NK-92 (cell line): Measurements from ENCODE around the gene CHST11.
"Not testable (repeated sequence)": the region's sequence is repeated elsewhere in the genome, so short reads cannot be mapped to it uniquely, and the experiment has no call there.

Source experiments
- DNase-seq: peaks from one replicate; lab custom pipeline; 2025; ENCODE audit not compliant: unreplicated experiment; lab: John Stamatoyannopoulos, UW

Gene CHST11

DNA sequence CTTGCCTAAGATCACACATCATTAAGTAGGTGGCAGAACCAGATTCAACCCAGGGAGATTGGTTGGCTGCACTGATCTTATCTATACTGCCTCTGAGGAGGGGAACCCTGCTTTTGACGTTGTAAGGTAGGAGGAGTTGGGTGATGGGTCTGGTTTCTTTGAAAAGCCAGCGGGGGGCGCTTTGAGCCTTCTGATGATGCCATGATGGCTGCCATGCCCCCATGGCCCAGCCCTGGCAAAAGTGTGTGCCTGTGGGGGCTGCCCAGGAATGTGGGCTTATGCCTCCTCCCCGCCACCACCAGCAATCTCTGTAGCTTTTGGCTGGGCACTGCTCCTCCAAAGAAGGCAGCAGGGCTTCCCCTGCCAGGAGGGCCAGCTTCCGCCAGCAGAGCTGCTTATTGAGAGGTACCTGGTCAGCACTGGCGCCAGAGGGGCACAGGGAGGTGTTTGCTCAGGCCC is 277.0 kb downstream of the CHST11 start:
- DNase-seq = no peak

DNA sequence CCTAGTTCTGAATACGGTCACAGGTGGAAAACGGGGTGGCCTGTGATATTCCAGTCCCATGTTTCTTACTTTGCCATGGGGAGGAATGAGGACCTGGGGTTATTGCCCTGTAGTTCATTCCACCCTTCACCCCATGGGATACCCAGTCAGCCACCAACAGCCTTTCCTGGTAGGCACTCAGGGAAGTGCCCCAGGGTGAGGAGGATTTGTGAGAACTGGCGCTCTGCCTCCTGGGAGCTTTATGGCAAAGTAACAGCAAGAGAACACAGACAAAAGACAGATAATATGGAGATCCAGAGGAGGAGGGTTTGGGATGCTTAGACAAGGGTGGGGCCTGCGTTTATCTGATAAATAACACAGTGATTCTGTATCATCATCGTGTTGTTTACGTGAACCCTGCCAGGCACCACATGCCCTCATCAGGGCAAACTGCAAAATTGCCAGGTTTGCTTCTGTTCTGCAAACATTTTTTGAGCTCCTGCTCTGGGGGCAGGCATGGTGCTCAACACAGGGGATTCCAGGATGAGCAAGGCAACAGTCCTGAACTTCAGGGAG is 277.9 kb downstream of the CHST11 start:
- no peak for DNase-seq

DNA sequence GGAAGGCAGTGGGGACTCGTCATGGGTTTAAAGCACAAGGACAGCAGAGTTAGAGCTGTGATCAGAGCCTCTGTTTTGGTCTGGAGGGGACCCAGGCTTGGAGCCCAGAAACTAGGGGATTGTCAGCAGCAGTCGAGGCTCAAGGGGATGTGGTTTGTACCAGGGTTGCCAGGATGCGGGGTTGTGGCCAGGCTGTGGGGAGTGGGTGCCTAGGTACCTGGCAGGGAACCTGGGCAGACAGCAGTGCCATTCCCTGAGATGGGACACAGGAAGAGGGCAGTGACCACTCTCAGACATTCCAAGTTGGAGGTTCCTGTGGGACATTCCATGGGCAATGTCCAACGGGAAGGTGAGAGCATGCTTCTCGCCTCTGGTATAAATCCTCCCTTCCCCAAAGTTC is 279.1 kb downstream of the CHST11 start:
- DNase-seq = no peak

DNA sequence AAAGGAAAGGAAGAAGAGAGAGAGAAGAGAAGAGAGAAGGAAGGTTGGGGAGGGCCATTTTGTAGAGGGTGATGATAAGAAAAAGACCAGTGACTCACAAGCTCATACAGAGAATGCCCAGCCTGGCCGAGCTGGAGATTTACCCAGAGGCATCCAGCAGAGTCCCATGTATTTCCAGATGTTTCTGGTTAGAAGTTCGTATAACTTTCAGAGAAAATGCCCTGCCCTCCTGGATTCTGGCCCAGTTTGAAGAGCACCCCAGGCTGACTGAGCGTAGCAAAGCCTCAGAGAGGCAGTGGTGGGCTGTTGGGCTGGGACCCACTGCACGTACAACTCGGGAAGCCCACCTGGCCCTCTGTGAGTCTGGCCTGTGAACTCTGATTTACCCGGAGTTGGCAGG is 279.6 kb downstream of the CHST11 start:
- no peak for DNase-seq

DNA sequence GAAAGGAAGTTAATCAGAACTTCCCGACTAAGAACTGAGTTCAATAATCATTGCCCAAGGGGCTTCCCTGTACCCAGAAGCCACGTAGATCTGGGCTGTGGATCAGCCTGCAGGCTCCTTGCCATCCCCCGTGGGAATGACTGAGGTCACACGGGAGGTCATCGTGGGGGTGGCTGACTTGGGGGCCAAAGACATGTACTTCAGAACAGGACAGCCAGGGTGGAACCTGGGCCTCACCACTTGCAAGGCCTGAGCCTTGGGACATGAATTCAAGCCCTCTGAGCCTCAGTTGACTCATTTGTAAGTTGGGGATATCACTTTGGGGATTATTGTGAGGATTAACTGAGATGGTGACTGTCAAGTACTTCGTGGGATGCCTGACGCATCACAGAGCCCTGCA is 280.4 kb downstream of the CHST11 start:
- DNase-seq = no peak

DNA sequence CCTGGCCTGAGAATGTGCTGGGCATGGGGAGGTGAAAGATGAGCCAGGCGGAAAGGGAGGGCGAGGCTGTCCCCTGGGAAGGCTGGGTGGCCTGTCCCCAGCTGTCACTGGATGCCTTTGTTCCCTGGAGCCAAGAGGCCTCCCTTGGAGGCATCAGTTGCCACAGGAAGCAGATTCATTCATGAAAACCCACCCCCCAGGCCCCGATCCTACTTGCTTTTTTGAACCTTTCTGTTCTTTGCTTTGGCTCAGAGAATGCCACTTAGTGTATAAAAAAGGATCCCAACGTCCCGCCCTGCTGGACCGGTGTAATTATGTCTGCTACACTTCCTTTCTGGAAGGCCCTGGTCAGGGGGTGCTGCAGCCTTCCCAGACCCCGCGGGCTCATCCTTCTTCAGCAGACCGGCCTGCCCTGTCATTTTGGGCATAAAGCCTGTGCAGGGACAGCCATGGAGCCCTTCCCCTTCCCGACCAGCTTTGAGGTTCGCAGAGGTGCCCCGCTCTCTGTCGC is 281.1 kb downstream of the CHST11 start:
- DNase-seq = no peak

DNA sequence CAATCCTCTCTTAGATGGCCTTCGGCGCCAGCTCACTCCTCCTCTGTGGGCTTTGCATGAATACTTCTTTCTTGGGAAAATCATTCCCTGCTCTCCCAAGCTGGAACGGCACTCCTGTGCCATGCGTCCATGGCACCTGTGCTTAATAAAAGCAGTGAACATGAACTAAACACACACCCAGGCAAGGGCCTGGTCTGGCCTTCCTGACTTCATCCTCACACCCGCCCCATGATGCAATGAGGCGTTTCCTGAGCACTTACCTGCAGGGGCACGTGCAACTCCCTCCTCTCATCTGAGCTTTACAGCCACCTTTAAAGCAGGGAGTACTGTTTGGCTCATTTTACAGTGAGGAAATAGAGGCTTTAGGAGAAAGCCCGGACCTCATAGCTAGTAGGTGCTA is 281.6 kb downstream of the CHST11 start:
- no peak for DNase-seq

DNA sequence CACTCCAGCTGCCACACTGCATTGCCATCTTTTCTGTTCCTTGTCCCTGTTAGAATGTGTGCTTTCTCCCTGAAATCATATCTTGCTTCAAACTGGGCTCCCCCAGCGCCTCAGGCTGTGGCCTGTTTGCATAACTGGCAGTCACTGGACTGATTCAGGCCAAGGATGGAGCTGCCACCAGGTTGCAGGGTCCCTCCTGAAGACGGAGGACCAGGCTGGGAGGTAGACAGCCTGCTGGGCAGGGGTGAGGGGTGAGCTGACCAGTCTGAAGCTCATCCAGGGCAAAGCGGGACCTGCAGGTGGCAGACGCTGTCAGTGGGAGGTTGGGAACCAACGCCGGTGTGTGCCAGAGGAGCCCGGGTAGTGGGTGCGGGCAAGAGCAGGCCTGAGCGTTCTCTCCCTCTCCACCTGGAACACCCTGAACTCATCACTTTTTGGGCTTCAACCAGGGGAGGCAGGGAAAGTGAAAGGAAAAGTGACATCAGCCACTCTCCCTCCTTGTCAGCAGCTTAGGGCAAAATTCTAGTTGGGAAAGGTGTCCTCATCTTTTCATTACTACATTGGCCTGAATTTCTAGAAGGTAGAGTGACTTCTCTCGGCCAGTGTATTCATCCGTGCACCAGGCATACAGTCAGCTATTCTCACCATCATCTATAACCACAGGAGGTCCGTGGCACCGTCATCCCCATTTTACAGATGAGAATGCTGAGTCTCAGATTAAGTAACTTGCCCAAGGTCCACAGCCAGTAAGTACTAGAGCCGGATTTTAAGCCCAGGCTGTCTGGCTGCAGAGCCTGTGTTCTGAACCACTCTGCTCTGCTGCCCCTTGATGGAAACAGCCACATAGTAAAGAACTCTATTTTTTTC is 282.3 kb downstream of the CHST11 start:
- no peak for DNase-seq

DNA sequence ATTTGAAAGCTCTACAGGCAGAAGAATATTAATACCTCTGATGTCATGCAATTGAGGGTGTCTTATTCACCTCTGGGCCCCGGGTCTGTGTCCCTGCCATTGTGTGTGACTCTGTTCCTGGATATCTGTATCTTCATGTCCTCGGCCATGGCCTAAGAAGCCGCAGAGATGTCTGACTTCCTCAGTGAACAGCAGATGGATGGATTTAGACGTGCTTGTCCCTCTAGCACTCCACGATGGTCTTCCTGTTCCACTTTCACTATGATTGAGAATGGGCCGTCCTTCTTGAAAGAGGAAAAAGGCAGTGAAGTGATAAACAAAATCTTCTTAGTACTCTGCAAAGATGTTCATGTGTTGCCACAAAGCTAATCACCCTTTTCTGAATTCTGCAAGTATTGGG is 283.9 kb downstream of the CHST11 start:
- no peak for DNase-seq

DNA sequence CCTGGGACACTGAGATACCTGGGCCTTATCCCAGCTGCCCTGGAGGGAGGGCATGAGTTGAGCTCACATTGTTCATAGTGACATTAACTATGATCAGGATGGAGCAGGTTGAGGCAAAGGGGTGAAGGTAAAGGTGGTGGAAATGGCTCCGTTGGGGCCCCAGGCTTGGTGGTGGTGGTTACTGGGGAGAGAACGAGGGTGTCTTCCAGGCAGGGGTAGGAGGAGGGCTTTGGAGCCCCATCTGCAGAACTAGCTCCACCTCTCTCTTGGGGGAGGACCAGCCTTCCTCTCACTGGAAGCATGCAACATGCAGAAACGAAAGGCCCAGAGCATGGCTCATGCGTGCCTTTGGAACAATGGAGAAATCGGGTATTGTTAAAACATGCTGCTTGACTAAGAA is 284.3 kb downstream of the CHST11 start:
- DNase-seq = no peak

DNA sequence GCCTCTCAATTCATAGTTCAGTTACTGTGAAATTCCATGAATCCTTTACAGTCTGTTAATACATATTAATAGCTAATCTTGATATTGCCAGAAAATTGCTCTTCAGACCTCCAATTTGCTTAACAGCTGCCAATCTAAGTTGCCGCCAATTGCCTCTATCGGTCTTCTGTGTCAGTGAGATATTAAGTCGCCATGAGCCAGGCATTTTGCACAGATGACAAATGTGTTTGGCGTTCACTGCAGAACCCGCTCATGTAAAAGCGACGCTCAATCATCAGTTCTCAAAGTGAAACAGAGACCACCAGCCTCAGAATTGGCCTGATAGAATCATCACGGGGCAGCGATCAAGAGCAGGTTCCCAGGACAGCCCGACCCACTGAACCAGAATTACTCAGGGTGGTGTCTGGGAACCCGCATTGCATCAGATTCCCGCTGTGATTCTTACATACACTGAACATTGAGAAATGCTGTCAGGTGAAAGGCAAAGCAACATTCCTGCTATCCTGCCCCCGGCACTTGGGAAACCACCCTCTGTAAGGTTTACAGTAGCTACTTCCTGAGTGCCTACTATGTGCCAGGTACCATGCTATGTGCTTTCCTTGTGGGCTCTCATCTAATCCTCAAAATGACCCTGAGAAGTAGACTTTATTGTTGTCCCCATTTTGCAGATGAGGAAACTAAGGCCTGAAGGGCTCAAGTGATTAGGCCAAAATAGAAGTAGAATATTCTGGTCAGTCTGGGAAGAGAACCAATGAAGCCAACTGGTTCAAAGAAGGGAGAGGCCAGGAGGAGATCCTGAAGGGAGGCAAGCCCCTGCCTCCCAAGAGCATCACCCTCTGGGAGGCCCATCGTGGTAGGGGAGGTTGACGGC is 285.0 kb downstream of the CHST11 start:
- no peak for DNase-seq

DNA sequence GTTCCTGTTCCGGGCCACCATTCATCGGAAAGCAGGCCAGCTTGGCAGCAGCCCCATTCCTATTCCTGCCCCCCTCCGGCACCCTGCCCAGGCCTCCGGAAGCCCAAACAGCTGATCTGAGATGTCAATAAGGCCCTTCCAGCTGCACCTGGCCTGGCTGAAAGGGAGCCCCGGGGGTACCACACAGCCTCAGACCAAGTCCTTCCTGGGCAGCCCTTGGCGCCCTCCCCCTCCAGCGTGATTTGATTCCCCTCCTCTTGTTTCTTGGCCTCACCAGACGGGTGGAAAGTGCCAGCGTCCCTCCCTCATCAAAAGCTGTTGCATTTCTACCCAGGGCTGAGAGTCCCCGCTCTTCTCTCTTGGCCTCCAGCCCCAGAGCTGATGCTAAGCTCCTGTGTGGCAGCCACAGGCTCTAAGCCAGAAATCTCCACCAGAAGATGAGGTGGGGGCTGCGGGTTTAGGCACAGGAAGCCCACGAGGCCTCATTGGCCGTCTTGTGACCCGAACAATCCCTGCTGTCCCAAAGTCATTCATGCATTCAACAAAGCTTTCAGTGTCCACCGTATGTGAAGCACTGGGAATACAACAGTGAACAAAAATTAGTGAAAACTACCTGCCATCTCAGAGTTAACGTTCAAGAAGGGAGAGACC is 285.9 kb downstream of the CHST11 start:
- no peak for DNase-seq

DNA sequence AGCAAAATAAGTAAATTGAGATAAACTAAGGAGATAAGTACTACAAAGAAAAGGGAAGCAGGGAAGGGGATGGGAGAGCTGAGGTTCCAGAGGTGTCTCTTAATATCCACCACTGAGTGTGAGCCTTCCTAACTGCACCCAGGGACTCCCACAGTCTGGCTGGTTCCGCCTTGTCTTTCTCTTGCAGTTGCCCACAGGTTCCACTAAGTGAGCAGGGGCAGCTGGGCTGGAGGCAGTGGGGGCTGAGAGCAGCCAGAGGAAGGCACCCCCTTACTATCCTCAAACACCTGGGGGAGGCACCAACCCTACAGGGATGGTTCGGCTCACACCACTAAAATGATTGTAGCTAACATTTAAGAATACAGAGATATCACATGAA is 286.4 kb downstream of the CHST11 start:
- DNase-seq = no peak

DNA sequence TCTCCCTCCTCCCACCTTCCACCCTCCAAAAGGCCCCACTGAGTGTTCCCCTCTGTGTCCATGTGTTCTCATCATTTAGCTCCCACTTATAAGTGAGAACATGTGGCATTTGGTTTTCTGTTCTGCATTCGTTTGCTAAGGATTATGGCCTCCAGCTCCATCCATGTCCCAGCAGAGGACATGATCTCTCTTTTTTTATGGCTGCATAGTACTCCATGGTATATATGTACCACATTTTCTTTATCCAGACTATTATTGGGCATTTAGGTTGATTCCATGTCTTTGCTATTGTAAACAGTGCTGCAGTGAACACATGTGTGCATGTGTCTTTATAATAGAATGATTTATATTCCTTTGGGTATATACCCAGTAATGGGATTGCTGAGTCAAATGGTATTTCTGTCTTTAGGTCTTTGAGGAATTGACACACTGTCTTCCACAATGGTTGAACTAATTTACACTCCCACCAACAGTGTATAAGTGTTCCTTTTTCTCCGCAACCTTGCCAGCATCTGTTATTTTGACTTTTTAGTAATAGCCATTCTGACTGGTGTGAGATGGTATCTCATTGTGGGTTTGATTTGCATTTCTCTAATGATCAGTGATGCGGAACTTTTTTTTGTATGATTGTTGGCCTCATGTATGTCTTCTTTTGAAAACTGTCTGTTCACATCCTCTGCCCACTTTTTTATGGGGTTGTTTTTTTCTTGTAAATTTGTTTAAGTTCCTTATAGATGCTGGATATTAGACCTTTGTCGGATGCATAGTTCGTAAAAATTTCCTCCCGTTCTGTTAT is 287.2 kb downstream of the CHST11 start:
- not testable (repeated sequence) for DNase-seq

DNA sequence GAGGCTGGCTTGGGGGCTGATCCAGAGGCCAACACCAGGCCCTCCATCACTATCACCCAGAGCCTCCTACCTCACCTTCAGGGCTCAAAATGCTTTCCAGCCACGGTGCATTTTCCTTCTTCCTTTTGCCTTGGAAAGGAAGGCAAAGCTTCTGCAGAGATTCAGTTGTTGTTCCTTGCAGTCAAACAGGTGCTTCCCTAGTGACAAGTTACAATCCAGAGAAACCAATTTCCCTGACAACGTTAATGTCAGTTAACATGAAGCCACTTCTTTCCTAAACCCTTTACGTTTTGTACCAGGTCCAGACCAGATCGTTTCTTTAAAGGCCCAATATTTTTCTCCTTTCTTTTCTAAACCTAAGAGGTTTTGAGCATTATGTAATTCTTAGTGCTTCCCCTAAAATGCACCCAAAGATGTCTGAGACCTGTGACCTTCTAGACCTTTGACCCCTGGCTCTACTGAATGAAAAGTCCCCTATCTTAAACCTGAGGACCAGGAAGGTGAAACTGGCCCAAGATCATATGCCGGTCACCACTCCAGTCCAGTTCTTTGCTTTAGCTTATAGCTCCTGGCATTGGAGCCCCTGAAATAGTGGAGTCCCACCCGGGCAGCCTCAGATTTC is 289.8 kb downstream of the CHST11 start:
- DNase-seq = no peak

DNA sequence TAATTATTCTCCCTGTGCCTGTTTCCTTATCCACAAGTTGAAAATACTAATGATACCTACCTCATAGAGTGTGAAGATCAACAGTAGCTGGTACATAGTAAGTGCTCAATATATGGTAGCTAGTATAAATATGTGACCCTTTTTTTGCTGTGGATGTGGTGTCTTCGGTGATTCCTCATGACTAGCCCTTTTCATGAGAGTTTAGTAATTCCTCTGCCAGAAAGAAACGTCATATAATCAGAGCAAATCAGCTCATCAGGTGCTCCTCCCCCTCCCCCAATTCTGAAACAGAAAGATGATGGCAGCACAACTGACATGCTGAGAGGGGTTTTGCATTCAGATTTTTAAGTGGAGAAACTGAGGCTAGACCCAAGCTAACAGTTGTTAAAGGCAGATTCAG is 290.6 kb downstream of the CHST11 start:
- DNase-seq = no peak

DNA sequence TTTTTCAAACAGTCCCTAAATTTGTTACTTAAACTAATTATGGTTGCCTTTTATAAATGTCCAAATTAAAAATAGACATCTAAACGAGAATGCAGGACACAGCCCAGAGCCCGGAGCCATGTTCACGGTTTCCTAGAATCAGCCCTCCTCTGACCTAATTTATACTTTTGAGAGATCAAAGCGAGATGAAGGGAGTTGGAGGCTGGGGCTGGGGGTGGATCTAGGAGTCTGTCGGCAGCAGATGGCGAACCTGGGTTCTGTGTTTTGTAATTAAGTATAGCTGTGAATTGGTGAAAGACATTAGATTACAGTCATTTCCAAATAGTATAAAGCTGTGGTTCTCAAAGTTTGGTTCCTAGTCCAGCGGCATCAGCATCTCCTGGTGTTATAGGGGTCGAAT is 291.2 kb downstream of the CHST11 start:
- DNase-seq = no peak

DNA sequence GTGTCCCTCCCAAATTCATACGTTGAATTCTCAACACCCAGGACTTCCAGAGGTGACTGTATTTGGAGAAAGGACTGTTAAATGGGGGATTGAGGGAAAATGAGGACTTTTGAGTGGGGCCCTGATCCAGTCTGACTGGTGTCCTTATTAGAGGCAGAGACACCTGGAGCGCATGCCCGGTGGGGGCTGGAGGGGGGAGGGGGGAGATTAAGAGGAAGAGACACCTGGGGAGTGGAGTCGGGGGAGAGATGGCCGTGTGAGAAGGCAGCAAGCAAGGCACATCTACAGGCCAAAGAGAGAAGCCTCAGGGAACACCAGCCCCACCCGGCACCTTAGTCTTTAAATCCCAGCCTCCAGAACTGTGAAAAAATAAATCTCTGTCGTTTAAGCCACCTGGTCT is 291.6 kb downstream of the CHST11 start:
- DNase-seq = no peak

DNA sequence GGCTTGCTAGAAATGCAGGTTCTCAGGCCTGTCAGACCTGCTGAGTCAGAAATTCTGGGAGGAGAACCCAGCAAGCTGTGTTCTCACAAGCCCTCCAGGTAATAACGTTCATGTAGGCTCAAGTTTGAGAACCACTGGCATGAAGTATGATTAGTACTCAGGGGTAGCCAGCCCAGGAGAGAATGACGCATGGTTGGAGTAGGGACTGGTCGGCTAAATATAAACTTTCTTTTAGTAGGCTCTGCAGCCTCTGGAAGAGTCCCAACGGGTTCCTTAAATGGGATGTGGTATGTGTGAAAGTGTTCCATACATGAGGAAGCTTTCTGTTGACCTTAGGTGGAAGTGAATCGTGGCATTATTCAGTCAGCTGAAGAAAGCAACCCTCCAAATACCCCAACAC is 292.0 kb downstream of the CHST11 start:
- DNase-seq = no peak

DNA sequence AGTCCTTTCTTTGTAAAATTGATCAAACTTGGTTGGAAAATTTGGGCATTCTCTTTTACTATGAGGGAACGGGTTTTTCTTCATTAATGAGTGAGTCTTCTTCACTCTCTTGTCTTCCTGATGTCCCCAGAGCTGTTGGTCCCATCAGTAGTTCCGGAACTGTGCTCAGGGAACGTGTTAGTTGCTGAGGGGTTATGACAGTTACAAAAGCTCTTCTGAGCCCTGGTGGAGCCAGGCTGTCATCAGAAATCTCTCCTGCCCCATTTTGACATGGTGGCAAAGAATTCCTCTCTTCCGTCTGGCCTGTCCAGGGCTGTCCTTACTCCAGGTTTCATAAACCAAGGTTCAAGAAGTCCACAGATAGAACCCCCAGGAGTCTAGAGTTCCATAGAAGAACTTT is 292.8 kb downstream of the CHST11 start:
- DNase-seq = no peak
